Activated CD8-positive, alpha-beta T cell treated with anti-CD3 and anti-CD28 coated beads, Interleukin-2, amount 10 ng/mL, durations not matched to agents 7 days and 5 days (primary cell): ENCODE measurements around the gene RAD52. TPM values are rescaled to one million over a fixed set of nuclear protein-coding genes. Genes with fewer than 3 reads are reported as not detected.

Experiments used
- ATAC-seq: fragments of 150-1000 bp; cut with Tn5 transposase; one replicate; pipeline ENCODE4 v1.10.0; 2021; ENCODE audit warnings: moderate library complexity
- CTCF ChIA-PET: fragments of 350-600 bp; sonication (Branson Sonifier 250); formaldehyde crosslinking; loops from one replicate; lab custom pipeline; 2021; ENCODE audit warnings: antibody characterized with exemption; lab: Charles Lee
- POLR2A ChIA-PET: fragments of 350-600 bp; sonication (Branson Sonifier 250); formaldehyde crosslinking; loops from one replicate; lab custom pipeline; 2021; ENCODE audit warnings: antibody characterized with exemption; lab: Charles Lee
- DNase-seq: peaks from one replicate; pipeline ENCODE4 v3.0.0-alpha.2; 2020
- H3K27ac Mint-ChIP-seq: one replicate; pipeline ENCODE4 v1.8.0; 2021; ENCODE audit warnings: mild to moderate bottlenecking, mixed read lengths
- H3K27me3 Mint-ChIP-seq: one replicate; pipeline ENCODE4 v1.8.0; 2021; ENCODE audit warnings: low read depth, mixed read lengths
- H3K36me3 Mint-ChIP-seq: one replicate; pipeline ENCODE4 v1.8.0; 2021; ENCODE audit warnings: low read depth, mixed read lengths
- H3K4me1 Mint-ChIP-seq: one replicate; pipeline ENCODE4 v1.8.0; 2021; ENCODE audit warnings: low read depth, mixed read lengths
- H3K4me3 Mint-ChIP-seq: one replicate; pipeline ENCODE4 v1.8.0; 2021; ENCODE audit warnings: mild to moderate bottlenecking, mixed read lengths
- H3K9me3 Mint-ChIP-seq: one replicate; pipeline ENCODE4 v1.8.0; 2022; ENCODE audit warnings: mixed read lengths; ENCODE audit not compliant: insufficient read depth
- total RNA-seq, 2 experiments: library from RNA; stranded (reverse); gene quantifications; one replicate each; pipeline ENCODE4 v1.2.3, GENCODE V29; 2021

The RAD52 gene
- total RNA-seq, 2 experiments from 2014 or later, result 19.3 to 20.9 TPM

GRCh38 chr12:896031-896430, 53.5 kb downstream of the RAD52 start:
- no peak for ATAC-seq

GRCh38 chr12:894226-894625, 55.3 kb downstream of the RAD52 start:
- DNase-seq (no peak), ATAC-seq (no peak)
- Mint-ChIP-seq H3K4me3 (no peak overlapping the region), H3K27me3 (no peaks in the 10 kb centered on the region), H3K9me3 (no peaks in the 10 kb centered on the region), H3K36me3 (peaks cover 52% of the 10 kb centered on the region), H3K27ac (no peak overlapping the region), H3K4me1 (no peaks in the 10 kb centered on the region)
- ChIA-PET POLR2A (no interaction called here), CTCF (interaction anchor here (1.4 to 1.6 kb wide), 2 partner anchors 34 to 199 kb away, joined by 3 to 5 read pairs; no protein-coding TSS in a partner anchor)

More at GRCh38 chr12:896031-896430, 53.5 kb downstream of the RAD52 start:
- CTCF ChIA-PET, result no interaction called here
- no peaks in the 10 kb centered on the region for H3K9me3 Mint-ChIP-seq
- H3K4me3 Mint-ChIP-seq, result no peak overlapping the region
- H3K27me3 Mint-ChIP-seq, result no peaks in the 10 kb centered on the region
- H3K36me3 Mint-ChIP-seq, result peaks cover 53% of the 10 kb centered on the region
- no peak overlapping the region for H3K27ac Mint-ChIP-seq
- DNase-seq, result no peak
- H3K4me1 Mint-ChIP-seq, result no peaks in the 10 kb centered on the region
- POLR2A ChIA-PET, result no interaction called here

GRCh38 chr12:886206-886605, 63.3 kb downstream of the RAD52 start:
- ATAC-seq (no peak), DNase-seq (no peak)
- Mint-ChIP-seq H3K27me3 (no peaks in the 10 kb centered on the region), H3K4me3 (no peak overlapping the region), H3K9me3 (no peaks in the 10 kb centered on the region), H3K27ac (no peak overlapping the region), H3K36me3 (peaks cover 77% of the 10 kb centered on the region), H3K4me1 (no peaks in the 10 kb centered on the region)
- POLR2A ChIA-PET, result no interaction called here
- CTCF ChIA-PET, result interaction anchor here (1.1 to 1.5 kb wide), 3 partner anchors 13 to 207 kb away, joined by 3 to 5 read pairs (median 4); no protein-coding TSS in a partner anchor

- no peak for ATAC-seq
- POLR2A ChIA-PET, result interaction anchor here (0.6 kb wide), 1 partner anchor 26 kb away, joined by 3 read pairs; no protein-coding TSS in a partner anchor
- H3K27ac Mint-ChIP-seq, result peak overlapping the region; percentile 9
Observed at GRCh38 chr12:885701-886100, 63.8 kb downstream of the RAD52 start.

GRCh38 chr12:884746-885414, 64.6 kb downstream of the RAD52 start:
- Mint-ChIP-seq H3K36me3 (peaks cover 82% of the 10 kb centered on the region), H3K4me1 (no peaks in the 10 kb centered on the region), H3K9me3 (no peaks in the 10 kb centered on the region), H3K4me3 (no peak overlapping the region), H3K27me3 (no peaks in the 10 kb centered on the region), H3K27ac (no peak overlapping the region)
- DNase-seq, result no peak
- ATAC-seq, result no peak
- ChIA-PET POLR2A (interaction anchor here (0.5 kb wide), 1 partner anchor 167 kb away, joined by 3 read pairs; no protein-coding TSS in a partner anchor), CTCF (interaction anchor here (1.4 to 1.5 kb wide), 2 partner anchors 12 to 68 kb away, joined by 3 to 5 read pairs; no protein-coding TSS in a partner anchor)

More at GRCh38 chr12:885701-886100, 63.8 kb downstream of the RAD52 start:
- H3K9me3 Mint-ChIP-seq, result no peaks in the 10 kb centered on the region
- no peak for DNase-seq
- no peak overlapping the region for H3K4me3 Mint-ChIP-seq
- H3K27me3 Mint-ChIP-seq, result no peaks in the 10 kb centered on the region
- CTCF ChIA-PET, result interaction anchor here (1.4 to 1.5 kb wide), 2 partner anchors 12 to 69 kb away, joined by 3 to 5 read pairs; no protein-coding TSS in a partner anchor
- H3K4me1 Mint-ChIP-seq, result no peaks in the 10 kb centered on the region
- peaks cover 80% of the 10 kb centered on the region for H3K36me3 Mint-ChIP-seq

- no peak for DNase-seq
- ChIA-PET CTCF (no interaction called here), POLR2A (no interaction called here)
- Mint-ChIP-seq H3K4me1 (no peaks in the 10 kb centered on the region), H3K27me3 (no peaks in the 10 kb centered on the region), H3K4me3 (no peak overlapping the region), H3K27ac (no peak overlapping the region), H3K36me3 (peaks cover 67% of the 10 kb centered on the region), H3K9me3 (no peaks in the 10 kb centered on the region)
- ATAC-seq, result no peak
Observed at GRCh38 chr12:880656-881055, 68.8 kb downstream of the RAD52 start.

GRCh38 chr12:879641-880040, 69.9 kb downstream of the RAD52 start:
- H3K27ac Mint-ChIP-seq, result peak overlapping the region; percentile 1
- DNase-seq, result no peak
- H3K4me1 Mint-ChIP-seq, result no peaks in the 10 kb centered on the region
- peaks cover 60% of the 10 kb centered on the region for H3K36me3 Mint-ChIP-seq
- no peaks in the 10 kb centered on the region for H3K27me3 Mint-ChIP-seq
- H3K4me3 Mint-ChIP-seq, result no peak overlapping the region
- ATAC-seq, result no peak
- H3K9me3 Mint-ChIP-seq, result no peaks in the 10 kb centered on the region
- ChIA-PET POLR2A (no interaction called here), CTCF (no interaction called here)

- ChIA-PET CTCF (interaction anchor here (0.8 to 1.3 kb wide), 5 partner anchors 11 to 709 kb away, joined by 3 to 4 read pairs (median 3); no protein-coding TSS in a partner anchor), POLR2A (no interaction called here)
- Mint-ChIP-seq H3K27me3 (no peaks in the 10 kb centered on the region), H3K9me3 (no peaks in the 10 kb centered on the region), H3K4me3 (no peak overlapping the region), H3K27ac (no peak overlapping the region), H3K36me3 (peaks cover 31% of the 10 kb centered on the region), H3K4me1 (peaks cover 22% of the 10 kb centered on the region)
- DNase-seq (no peak), ATAC-seq (no peak)
Observed at GRCh38 chr12:873954-874353, 75.5 kb downstream of the RAD52 start.

GRCh38 chr12:870378-870777, 79.1 kb downstream of the RAD52 start:
- peaks cover 39% of the 10 kb centered on the region for H3K36me3 Mint-ChIP-seq
- DNase-seq (peak; percentile 33), ATAC-seq (peak; percentile 85)
- H3K27me3 Mint-ChIP-seq, result no peaks in the 10 kb centered on the region
- no peaks in the 10 kb centered on the region for H3K9me3 Mint-ChIP-seq
- POLR2A ChIA-PET, result interaction anchor here (0.6 kb wide), 1 partner anchor 185 kb away, joined by 3 read pairs; no protein-coding TSS in a partner anchor
- no peak overlapping the region for H3K4me3 Mint-ChIP-seq
- peaks cover 26% of the 10 kb centered on the region for H3K4me1 Mint-ChIP-seq
- H3K27ac Mint-ChIP-seq, result no peak overlapping the region
- CTCF ChIA-PET, result interaction anchor here (0.9 to 1.4 kb wide), 3 partner anchors 12 to 256 kb away, joined by 3 to 7 read pairs (median 5); partner anchors contain the start of gene RAD52

GRCh38 chr12:868722-869121, 80.8 kb downstream of the RAD52 start:
- H3K4me1 Mint-ChIP-seq, result peaks cover 21% of the 10 kb centered on the region
- no peaks in the 10 kb centered on the region for H3K27me3 Mint-ChIP-seq
- peaks cover 42% of the 10 kb centered on the region for H3K36me3 Mint-ChIP-seq
- CTCF ChIA-PET, result no interaction called here
- no peak overlapping the region for H3K4me3 Mint-ChIP-seq
- no peak for ATAC-seq
- DNase-seq, result no peak
- H3K27ac Mint-ChIP-seq, result no peak overlapping the region
- POLR2A ChIA-PET, result no interaction called here
- no peaks in the 10 kb centered on the region for H3K9me3 Mint-ChIP-seq

GRCh38 chr12:867905-868304, 81.6 kb downstream of the RAD52 start:
- no peaks in the 10 kb centered on the region for H3K27me3 Mint-ChIP-seq
- H3K4me1 Mint-ChIP-seq, result peaks cover 16% of the 10 kb centered on the region
- DNase-seq (no peak), ATAC-seq (no peak)
- ChIA-PET CTCF (no interaction called here), POLR2A (no interaction called here)
- no peaks in the 10 kb centered on the region for H3K9me3 Mint-ChIP-seq
- H3K27ac Mint-ChIP-seq, result no peak overlapping the region
- H3K36me3 Mint-ChIP-seq, result peaks cover 42% of the 10 kb centered on the region
- no peak overlapping the region for H3K4me3 Mint-ChIP-seq

GRCh38 chr12:865614-866013, 83.9 kb downstream of the RAD52 start:
- Mint-ChIP-seq H3K27ac (no peak overlapping the region), H3K27me3 (no peaks in the 10 kb centered on the region), H3K9me3 (no peaks in the 10 kb centered on the region), H3K4me3 (no peak overlapping the region), H3K4me1 (peaks cover 15% of the 10 kb centered on the region), H3K36me3 (peaks cover 55% of the 10 kb centered on the region)
- no peak for DNase-seq
- POLR2A ChIA-PET, result no interaction called here
- CTCF ChIA-PET, result no interaction called here
- no peak for ATAC-seq
